Measurements from ENCODE around the gene BLMH. TPM values are rescaled to one million over a fixed set of nuclear protein-coding genes. Genes with fewer than 3 reads are reported as not detected.

Gene BLMH
- total RNA-seq = 10 to 100 TPM; 67.1 to 68.0 TPM
- polyA plus RNA-seq = 28.3 TPM

GRCh38 chr17:30291543-30292285 is at the start of gene BLMH:
TSS of gene BLMH (minus strand) at chr17:30291944. CDS start at chr17:30291819, 125 bp downstream.
- Mint-ChIP-seq H3K4me3 (peak within 1 kb of the TSS in 6 of 7 donors; percentile 91 to 95 (median 94)), H3K36me3 (peaks cover 4 to 27% (median 6%) of the 10 kb centered on the region in 3 donors), H3K27ac (peak within 1 kb of the TSS; percentile 68 to 94 (median 92)), H3K9me3 (no peaks in the 10 kb centered on the region), H3K27me3 (no peaks in the 10 kb centered on the region), H3K4me1 (peaks cover 21 to 26% (median 21%) of the 10 kb centered on the region in 3 donors)
- Histone ChIP-seq H3K27me3 (ENCODE audit: insufficient read depth, low read length, poor library complexity, severe bottlenecking) (no peaks in the 10 kb centered on the region), H3K4me3 (ENCODE audit: low read length) (peak within 1 kb of the TSS; percentile 96), H3K9me3 (ENCODE audit: low read length) (no peaks in the 10 kb centered on the region), H3K4me1 (ENCODE audit: insufficient read depth, low read length) (peaks cover 19% of the 10 kb centered on the region), H3K36me3 (ENCODE audit: insufficient read depth, low read length) (peaks cover 11% of the 10 kb centered on the region), H3K27ac (ENCODE audit: low read depth, low read length) (peak within 1 kb of the TSS; percentile 51)
- ChIA-PET POLR2A (interaction anchor here (0.7 to 1.9 kb wide), 7 partner anchors 22 to 72 kb away, joined by 3 to 15 read pairs (median 5); no protein-coding TSS in a partner anchor), CTCF (interaction anchor here (0.8 to 3.1 kb wide), 12 partner anchors 9 to 187 kb away, joined by 3 to 36 read pairs (median 4); partner anchors contain the start of gene TMIGD1)
- DNase-seq = peak; percentile 68 to 86 (median 76)

- H3K27me3 ChIP-seq (ENCODE audit: insufficient read depth, low read length, poor library complexity, severe bottlenecking) = no peaks in the 10 kb centered on the region
- no peaks in the 10 kb centered on the region for H3K36me3 ChIP-seq (ENCODE audit: insufficient read depth, low read length)
- DNase-seq = no peak
- H3K27ac ChIP-seq (ENCODE audit: low read depth, low read length) = no peak overlapping the region
- Mint-ChIP-seq H3K27me3 (no peaks in the 10 kb centered on the region), H3K4me3 (no peak overlapping the region), H3K27ac (peak overlapping the region in 3 of 8 donors; percentile 33 to 73 (median 67)), H3K36me3 (peaks cover 0 to 2% (median 0%) of the 10 kb centered on the region in 3 donors), H3K9me3 (no peaks in the 10 kb centered on the region), H3K4me1 (peaks cover 13 to 22% (median 17%) of the 10 kb centered on the region in 3 donors)
- ChIA-PET CTCF (interaction anchor here (0.7 to 4.7 kb wide), 17 partner anchors 8 to 236 kb away, joined by 3 to 25 read pairs (median 6); partner anchors contain the start of genes BLMH and GOSR1), POLR2A (no interaction called here)
- no peaks in the 10 kb centered on the region for H3K9me3 ChIP-seq (ENCODE audit: low read length)
- H3K4me1 ChIP-seq (ENCODE audit: insufficient read depth, low read length) = no peaks in the 10 kb centered on the region
- H3K4me3 ChIP-seq (ENCODE audit: low read length) = no peak overlapping the region
Measured at GRCh38 chr17:30340801-30341356, 49.1 kb upstream of the BLMH start.

GRCh38 chr17:30339086-30339485 is 47.3 kb upstream of the BLMH start:
- Histone ChIP-seq H3K4me3 (ENCODE audit: low read length) (no peak overlapping the region), H3K4me1 (ENCODE audit: insufficient read depth, low read length) (no peaks in the 10 kb centered on the region), H3K27me3 (ENCODE audit: insufficient read depth, low read length, poor library complexity, severe bottlenecking) (no peaks in the 10 kb centered on the region), H3K9me3 (ENCODE audit: low read length) (no peaks in the 10 kb centered on the region), H3K27ac (ENCODE audit: low read depth, low read length) (no peak overlapping the region), H3K36me3 (ENCODE audit: insufficient read depth, low read length) (no peaks in the 10 kb centered on the region)
- no peak for DNase-seq
- no peak overlapping the region for H3K4me3 Mint-ChIP-seq
- peaks cover 0 to 2% (median 0%) of the 10 kb centered on the region in 3 donors for H3K36me3 Mint-ChIP-seq
- POLR2A ChIA-PET = no interaction called here
- H3K27ac Mint-ChIP-seq = no peak overlapping the region
- peaks cover 13 to 24% (median 21%) of the 10 kb centered on the region in 3 donors for H3K4me1 Mint-ChIP-seq
- H3K27me3 Mint-ChIP-seq = no peaks in the 10 kb centered on the region
- CTCF ChIA-PET = interaction anchor here (0.6 to 4.9 kb wide), 15 partner anchors 9 to 233 kb away, joined by 3 to 71 read pairs (median 5); partner anchors contain the start of gene BLMH
- H3K9me3 Mint-ChIP-seq = no peaks in the 10 kb centered on the region

GRCh38 chr17:30337393-30337999 is 45.8 kb upstream of the BLMH start:
- no peaks in the 10 kb centered on the region for H3K27me3 ChIP-seq (ENCODE audit: insufficient read depth, low read length, poor library complexity, severe bottlenecking)
- Mint-ChIP-seq H3K4me3 (no peak overlapping the region), H3K9me3 (no peaks in the 10 kb centered on the region), H3K4me1 (peaks cover 24 to 37% (median 33%) of the 10 kb centered on the region in 3 donors), H3K27ac (peak overlapping the region in 1 of 8 donors; percentile 63), H3K36me3 (peaks cover 0 to 2% (median 0%) of the 10 kb centered on the region in 3 donors), H3K27me3 (no peaks in the 10 kb centered on the region)
- no peak overlapping the region for H3K4me3 ChIP-seq (ENCODE audit: low read length)
- no peaks in the 10 kb centered on the region for H3K36me3 ChIP-seq (ENCODE audit: insufficient read depth, low read length)
- POLR2A ChIA-PET = no interaction called here
- CTCF ChIA-PET = interaction anchor here (0.6 to 4.9 kb wide), 18 partner anchors 9 to 407 kb away, joined by 3 to 71 read pairs (median 8); partner anchors contain the start of genes BLMH and SSH2
- H3K4me1 ChIP-seq (ENCODE audit: insufficient read depth, low read length) = peaks cover 5% of the 10 kb centered on the region
- H3K27ac ChIP-seq (ENCODE audit: low read depth, low read length) = no peak overlapping the region
- no peaks in the 10 kb centered on the region for H3K9me3 ChIP-seq (ENCODE audit: low read length)
- no peak for DNase-seq

- peaks cover 0 to 2% (median 0%) of the 10 kb centered on the region in 3 donors for H3K36me3 Mint-ChIP-seq
- no peak overlapping the region for H3K4me3 ChIP-seq (ENCODE audit: low read length)
- no peaks in the 10 kb centered on the region for H3K9me3 Mint-ChIP-seq
- H3K4me1 Mint-ChIP-seq = peaks cover 32 to 46% (median 42%) of the 10 kb centered on the region in 3 donors
- H3K36me3 ChIP-seq (ENCODE audit: insufficient read depth, low read length) = no peaks in the 10 kb centered on the region
- no peak overlapping the region for H3K27ac ChIP-seq (ENCODE audit: low read depth, low read length)
- H3K27me3 Mint-ChIP-seq = no peaks in the 10 kb centered on the region
- peaks cover 12% of the 10 kb centered on the region for H3K4me1 ChIP-seq (ENCODE audit: insufficient read depth, low read length)
- H3K27me3 ChIP-seq (ENCODE audit: insufficient read depth, low read length, poor library complexity, severe bottlenecking) = no peaks in the 10 kb centered on the region
- H3K4me3 Mint-ChIP-seq = peak overlapping the region in 1 of 7 donors; percentile 31
- no peaks in the 10 kb centered on the region for H3K9me3 ChIP-seq (ENCODE audit: low read length)
- peak overlapping the region in 5 of 8 donors; percentile 11 to 79 (median 61) for H3K27ac Mint-ChIP-seq
- ChIA-PET POLR2A (interaction anchor here (1.0 to 1.2 kb wide), 2 partner anchors 44 to 211 kb away, joined by 5 read pairs; partner anchors contain the start of gene BLMH), CTCF (interaction anchor here (0.6 to 4.9 kb wide), 33 partner anchors 9 to 406 kb away, joined by 3 to 71 read pairs (median 4); partner anchors contain the start of genes BLMH, SLC6A4 and SSH2)
- DNase-seq = peak; percentile 45 to 74 (median 67)
Measured at GRCh38 chr17:30336369-30337171, 44.8 kb upstream of the BLMH start.

GRCh38 chr17:30334421-30334820 is 42.7 kb upstream of the BLMH start:
- no peak overlapping the region for H3K27ac Mint-ChIP-seq
- no peak overlapping the region for H3K4me3 ChIP-seq (ENCODE audit: low read length)
- peaks cover 32% of the 10 kb centered on the region for H3K4me1 ChIP-seq (ENCODE audit: insufficient read depth, low read length)
- H3K4me3 Mint-ChIP-seq = no peak overlapping the region
- ChIA-PET CTCF (interaction anchor here (0.7 to 4.9 kb wide), 7 partner anchors 12 to 228 kb away, joined by 4 to 71 read pairs (median 11); partner anchors contain the start of gene BLMH), POLR2A (no interaction called here)
- H3K27me3 Mint-ChIP-seq = no peaks in the 10 kb centered on the region
- H3K9me3 ChIP-seq (ENCODE audit: low read length) = no peaks in the 10 kb centered on the region
- H3K4me1 Mint-ChIP-seq = peaks cover 40 to 56% (median 52%) of the 10 kb centered on the region in 3 donors
- H3K9me3 Mint-ChIP-seq = no peaks in the 10 kb centered on the region
- no peaks in the 10 kb centered on the region for H3K27me3 ChIP-seq (ENCODE audit: insufficient read depth, low read length, poor library complexity, severe bottlenecking)
- no peak for DNase-seq
- no peaks in the 10 kb centered on the region for H3K36me3 ChIP-seq (ENCODE audit: insufficient read depth, low read length)
- H3K36me3 Mint-ChIP-seq = peaks cover 0 to 3% (median 0%) of the 10 kb centered on the region in 3 donors
- no peak overlapping the region for H3K27ac ChIP-seq (ENCODE audit: low read depth, low read length)
